ENCODE results near the gene BCL11B. TPM values are rescaled to one million over a fixed set of nuclear protein-coding genes. Genes with fewer than 3 reads are reported as not detected.

BCL11B gene
- total RNA-seq, 4 donors from 2014 or later, result under 0.01 to 1.1 (median 0.39) TPM

- Histone ChIP-seq H3K9me3 (no peaks in the 10 kb centered on the region), H3K27ac (no peak overlapping the region), H3K4me1 (peaks cover 0 to 5% (median 0%) of the 10 kb centered on the region in 3 donors), H3K4me3 (no peak overlapping the region), H3K27me3 (peaks cover 80% of the 10 kb centered on the region), H3K36me3 (no peaks in the 10 kb centered on the region)
- no peak for TF ChIP-seq POLR2AphosphoS5 (IDR thresholded peaks at IDR 0.05)
- no peak for TF ChIP-seq EP300 (IDR thresholded peaks at IDR 0.05)
- TF ChIP-seq POLR2A (IDR thresholded peaks at IDR 0.05), result no peak
- TF ChIP-seq CTCF (IDR thresholded peaks at IDR 0.05), result no peak
- no peak for ATAC-seq
- WGBS, 2 donors (ENCODE audit: low coverage in 1 of 2), result 56 to 71% methylated on average over 6 of the region's 8 CpGs
Observed at GRCh38 chr14:99263564-99264330, 8.2 kb downstream of the BCL11B start.

- Histone ChIP-seq H3K27me3 (peaks cover 79% of the 10 kb centered on the region), H3K27ac (no peak overlapping the region), H3K4me3 (no peak overlapping the region), H3K9me3 (no peaks in the 10 kb centered on the region), H3K4me1 (peaks cover 0 to 5% (median 0%) of the 10 kb centered on the region in 3 donors), H3K36me3 (no peaks in the 10 kb centered on the region)
- no peak for TF ChIP-seq EP300 (IDR thresholded peaks at IDR 0.05)
- no peak for TF ChIP-seq CTCF (IDR thresholded peaks at IDR 0.05)
- TF ChIP-seq POLR2A (IDR thresholded peaks at IDR 0.05), result no peak
- TF ChIP-seq POLR2AphosphoS5 (IDR thresholded peaks at IDR 0.05), result no peak
- whole genome bisulfite sequencing, 2 donors (ENCODE audit: low coverage in 1 of 2), result 15 to 37% methylated on average over 2 of the region's 11 CpGs
- ATAC-seq, result no peak
Observed at GRCh38 chr14:99262977-99263448, 9.0 kb downstream of the BCL11B start.

GRCh38 chr14:99261912-99262787, 9.8 kb downstream of the BCL11B start:
- H3K27me3 ChIP-seq, result peaks cover 79% of the 10 kb centered on the region
- no peak overlapping the region for H3K4me3 ChIP-seq
- H3K27ac ChIP-seq, result no peak overlapping the region

More at GRCh38 chr14:99261912-99262787, 9.8 kb downstream of the BCL11B start:
- TF ChIP-seq EP300 (IDR thresholded peaks at IDR 0.05) (no peak), POLR2AphosphoS5 (IDR thresholded peaks at IDR 0.05) (no peak), POLR2A (IDR thresholded peaks at IDR 0.05) (no peak), CTCF (IDR thresholded peaks at IDR 0.05) (no peak)
- ATAC-seq, result no peak
- 13 to 63% methylated on average over 14 to 16 of the region's 25 CpGs for WGBS, 2 donors (ENCODE audit: low coverage in 1 of 2)
- peaks cover 0 to 5% (median 0%) of the 10 kb centered on the region in 3 donors for H3K4me1 ChIP-seq
- H3K9me3 ChIP-seq, result no peaks in the 10 kb centered on the region
- H3K36me3 ChIP-seq, result no peaks in the 10 kb centered on the region

Measured in gastroesophageal sphincter (tissue), 4 donors.